Measurements from ENCODE around the gene LCORL. TPM values are rescaled to one million over a fixed set of nuclear protein-coding genes. Genes with fewer than 3 reads are reported as not detected.

Gene LCORL
- total RNA-seq, 1 donor from 2014 or later = 5.3 TPM

GRCh38 chr4:17912011-17912410 is 109.5 kb downstream of the LCORL start:
- H3K4me1 ChIP-seq = no peaks in the 10 kb centered on the region
- TF ChIP-seq CTCF (IDR thresholded peaks at IDR 0.05; ENCODE audit: borderline replicate concordance) = no peak
- peaks cover 16% of the 10 kb centered on the region for H3K36me3 ChIP-seq
- H3K27ac ChIP-seq (replicated peaks) = no peak overlapping the region
- H3K27me3 ChIP-seq (ENCODE audit: low read depth) = no peaks in the 10 kb centered on the region
- no peak for DNase-seq
- no peak overlapping the region for H3K4me3 ChIP-seq
- H3K9me3 ChIP-seq (replicated peaks) = no peaks in the 10 kb centered on the region
- intact Hi-C loops (cut with micrococcal nuclease) = no loop called here

GRCh38 chr4:17911608-17912007 is 109.9 kb downstream of the LCORL start:
- no peaks in the 10 kb centered on the region for H3K9me3 ChIP-seq (replicated peaks)
- peaks cover 16% of the 10 kb centered on the region for H3K36me3 ChIP-seq
- H3K27ac ChIP-seq (replicated peaks) = no peak overlapping the region
- H3K4me3 ChIP-seq = no peak overlapping the region
- TF ChIP-seq CTCF (IDR thresholded peaks at IDR 0.05; ENCODE audit: borderline replicate concordance) = no peak
- H3K4me1 ChIP-seq = no peaks in the 10 kb centered on the region
- H3K27me3 ChIP-seq (ENCODE audit: low read depth) = no peaks in the 10 kb centered on the region
- DNase-seq = no peak
- intact Hi-C loops (cut with micrococcal nuclease) = no loop called here

GRCh38 chr4:17898553-17899055 is 123.0 kb downstream of the LCORL start:
- intact Hi-C loops (cut with micrococcal nuclease) = no loop called here
- TF ChIP-seq CTCF (IDR thresholded peaks at IDR 0.05; ENCODE audit: borderline replicate concordance) = no peak
- no peak for DNase-seq
- Histone ChIP-seq H3K4me3 (no peak overlapping the region), H3K27ac (replicated peaks) (no peak overlapping the region), H3K4me1 (no peaks in the 10 kb centered on the region), H3K27me3 (ENCODE audit: low read depth) (no peaks in the 10 kb centered on the region), H3K36me3 (peaks cover 12% of the 10 kb centered on the region), H3K9me3 (replicated peaks) (no peaks in the 10 kb centered on the region)

- no peaks in the 10 kb centered on the region for H3K4me1 ChIP-seq
- TF ChIP-seq CTCF (IDR thresholded peaks at IDR 0.05; ENCODE audit: borderline replicate concordance) = no peak
- DNase-seq = no peak
- no peaks in the 10 kb centered on the region for H3K27me3 ChIP-seq (ENCODE audit: low read depth)
- no peak overlapping the region for H3K4me3 ChIP-seq
- no peaks in the 10 kb centered on the region for H3K9me3 ChIP-seq (replicated peaks)
- peaks cover 12% of the 10 kb centered on the region for H3K36me3 ChIP-seq
- no peak overlapping the region for H3K27ac ChIP-seq (replicated peaks)
- intact Hi-C loops (cut with micrococcal nuclease) = no loop called here
These were observed 126.1 kb downstream of the LCORL start for GRCh38 chr4:17895481-17895880.

GRCh38 chr4:17894421-17894820 is 127.1 kb downstream of the LCORL start:
- Histone ChIP-seq H3K4me3 (no peak overlapping the region), H3K27ac (replicated peaks) (no peak overlapping the region), H3K9me3 (replicated peaks) (no peaks in the 10 kb centered on the region), H3K4me1 (no peaks in the 10 kb centered on the region), H3K36me3 (peaks cover 12% of the 10 kb centered on the region), H3K27me3 (ENCODE audit: low read depth) (no peaks in the 10 kb centered on the region)
- intact Hi-C loops (cut with micrococcal nuclease) = no loop called here
- DNase-seq = no peak
- no peak for TF ChIP-seq CTCF (IDR thresholded peaks at IDR 0.05; ENCODE audit: borderline replicate concordance)

Data from left ventricle myocardium inferior (tissue), 1 donor.